Fibroblast of mammary gland (primary cell): ENCODE data around the gene YEATS2.
"Not testable (repeated sequence)": the region's sequence is repeated elsewhere in the genome, so short reads cannot be mapped to it uniquely, and the experiment has no call there.

Experiments used
- DNase-seq: peaks from one replicate; pipeline ENCODE4 v3.0.0-alpha.2; 2010; ENCODE audit warnings: low read depth
- H3K4me3 ChIP-seq: 2 replicates; pipeline ENCODE4 v1.5.1; 2011; ENCODE audit warnings: low read depth, mild to moderate bottlenecking, low read length, moderate library complexity; ENCODE audit not compliant: control insufficient read depth
- TF ChIP-seq, protein P1 (sequence below): conservative IDR thresholded peaks from 2 replicates; pipeline ENCODE4 v1.5.1; 2011; ENCODE audit warnings: low read depth, low read length, inconsistent platforms; ENCODE audit not compliant: control insufficient read depth, insufficient read depth

YEATS2 gene

DNA sequence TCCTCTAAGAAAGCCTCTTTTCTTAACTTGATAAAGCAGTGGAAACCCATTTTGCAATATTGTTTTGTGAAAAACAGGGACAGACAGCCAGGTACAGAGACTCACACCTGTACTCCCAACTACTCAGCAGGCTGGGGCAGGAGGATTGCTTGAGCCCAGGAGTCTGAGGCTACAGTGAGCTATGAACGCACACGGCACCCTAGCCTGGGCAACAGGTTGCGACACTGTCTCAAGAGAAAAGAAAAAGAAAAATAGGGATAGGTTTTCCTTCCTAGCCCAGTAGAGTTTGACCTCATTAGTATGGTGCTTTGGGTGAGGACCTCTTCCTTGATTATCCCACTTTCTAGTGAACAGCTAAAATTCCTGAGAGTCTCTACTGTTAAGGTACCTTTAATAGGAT, 17.5 kb upstream of the YEATS2 start:
- no peak for DNase-seq
- H3K4me3 ChIP-seq: no peak overlapping the region
- TF ChIP-seq, protein P1, sequence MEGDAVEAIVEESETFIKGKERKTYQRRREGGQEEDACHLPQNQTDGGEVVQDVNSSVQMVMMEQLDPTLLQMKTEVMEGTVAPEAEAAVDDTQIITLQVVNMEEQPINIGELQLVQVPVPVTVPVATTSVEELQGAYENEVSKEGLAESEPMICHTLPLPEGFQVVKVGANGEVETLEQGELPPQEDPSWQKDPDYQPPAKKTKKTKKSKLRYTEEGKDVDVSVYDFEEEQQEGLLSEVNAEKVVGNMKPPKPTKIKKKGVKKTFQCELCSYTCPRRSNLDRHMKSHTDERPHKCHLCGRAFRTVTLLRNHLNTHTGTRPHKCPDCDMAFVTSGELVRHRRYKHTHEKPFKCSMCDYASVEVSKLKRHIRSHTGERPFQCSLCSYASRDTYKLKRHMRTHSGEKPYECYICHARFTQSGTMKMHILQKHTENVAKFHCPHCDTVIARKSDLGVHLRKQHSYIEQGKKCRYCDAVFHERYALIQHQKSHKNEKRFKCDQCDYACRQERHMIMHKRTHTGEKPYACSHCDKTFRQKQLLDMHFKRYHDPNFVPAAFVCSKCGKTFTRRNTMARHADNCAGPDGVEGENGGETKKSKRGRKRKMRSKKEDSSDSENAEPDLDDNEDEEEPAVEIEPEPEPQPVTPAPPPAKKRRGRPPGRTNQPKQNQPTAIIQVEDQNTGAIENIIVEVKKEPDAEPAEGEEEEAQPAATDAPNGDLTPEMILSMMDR: no peak

DNA sequence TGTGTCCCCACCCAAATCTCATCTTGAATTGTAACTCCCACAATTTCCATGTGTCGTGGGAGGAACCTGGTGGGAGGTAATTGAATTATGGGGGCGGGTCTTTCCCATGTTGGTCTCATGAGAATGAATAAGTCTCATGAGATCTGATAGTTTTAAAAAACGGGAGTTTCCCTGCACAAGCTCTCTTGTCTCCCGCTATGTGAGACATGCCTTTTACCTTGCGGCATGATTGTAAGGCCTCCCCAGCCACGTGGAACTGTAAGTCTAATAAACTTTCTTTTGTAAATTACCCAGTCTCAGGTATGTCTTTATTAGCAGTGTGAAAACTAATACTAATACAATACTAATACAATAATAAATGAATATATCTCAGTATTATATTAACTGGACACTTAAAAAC, 9.9 kb upstream of the YEATS2 start:
- TF ChIP-seq, protein P1: no peak
- no peak overlapping the region for H3K4me3 ChIP-seq
- no peak for DNase-seq

DNA sequence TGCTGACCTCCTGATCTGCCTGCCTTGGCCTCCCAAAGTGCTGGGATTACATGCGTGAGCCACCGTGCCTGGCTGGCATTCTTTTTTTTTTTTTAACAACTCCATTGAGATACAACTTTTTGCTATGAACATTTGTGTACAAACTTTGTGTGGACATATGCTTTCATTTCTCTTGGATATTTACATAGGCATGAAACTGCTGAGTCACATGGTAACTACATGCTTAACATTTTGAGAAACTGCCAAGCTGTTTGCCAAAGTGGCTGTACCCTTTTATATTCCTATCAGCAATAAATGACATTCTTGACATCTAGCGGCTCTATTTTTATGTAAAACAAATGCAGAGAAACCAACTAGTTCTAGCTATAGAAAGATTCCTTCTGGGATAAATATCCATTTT, 8.7 kb upstream of the YEATS2 start:
- TF ChIP-seq, protein P1: no peak
- peak; percentile 29 for DNase-seq

DNA sequence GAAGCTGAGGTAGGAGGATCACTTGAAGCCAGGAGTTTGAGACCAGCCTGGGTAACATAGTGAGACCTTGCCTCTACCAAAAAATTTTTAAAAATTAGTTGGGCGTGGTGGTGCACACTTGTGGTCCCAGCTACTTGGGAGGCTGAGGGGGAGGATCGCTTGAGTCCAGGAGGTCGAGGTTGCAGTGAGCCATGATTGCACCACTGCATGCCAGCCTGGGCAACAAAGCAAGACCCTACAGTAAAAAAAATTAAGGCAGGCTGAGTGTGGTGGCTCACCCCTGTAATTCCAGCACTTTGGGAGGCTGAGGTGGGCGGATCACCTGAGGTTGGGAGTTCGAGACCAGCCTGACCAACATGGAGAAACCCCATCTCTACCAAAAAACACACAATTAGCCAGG, 8.0 kb upstream of the YEATS2 start:
- DNase-seq, H3K4me3 ChIP-seq: not testable (repeated sequence)

More for the DNA sequence above, 8.7 kb upstream of the YEATS2 start:
- no peak overlapping the region for H3K4me3 ChIP-seq

DNA sequence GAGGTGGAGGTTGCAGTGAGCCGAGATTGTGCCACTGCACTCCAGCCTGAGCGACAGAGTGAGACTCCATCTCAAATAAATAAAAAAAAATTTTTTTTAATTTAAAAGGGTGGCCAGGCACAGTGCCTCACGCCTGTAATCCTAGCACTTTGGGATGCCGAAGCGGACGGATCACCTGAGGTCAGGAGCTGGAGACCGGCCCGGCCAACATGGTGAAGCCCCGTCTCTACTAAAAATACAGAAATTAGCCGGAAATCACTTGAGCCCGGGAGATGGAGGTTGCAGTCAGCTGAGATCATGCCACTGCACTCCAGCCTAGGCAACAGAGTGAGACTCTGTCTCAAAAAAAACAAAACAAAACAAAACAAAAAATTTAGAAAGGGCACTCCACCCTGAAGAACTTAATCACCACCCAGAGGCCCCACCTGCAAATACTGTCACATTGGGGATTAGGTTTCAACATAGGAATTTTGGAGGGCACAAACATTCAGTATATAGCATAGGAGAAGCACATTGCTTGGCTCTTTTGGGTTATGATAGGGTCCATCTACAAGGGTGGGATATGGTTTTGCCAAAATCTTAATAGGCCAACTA, 7.1 kb upstream of the YEATS2 start:
- TF ChIP-seq, protein P1: no peak
- no peak for DNase-seq
- no peak overlapping the region for H3K4me3 ChIP-seq

DNA sequence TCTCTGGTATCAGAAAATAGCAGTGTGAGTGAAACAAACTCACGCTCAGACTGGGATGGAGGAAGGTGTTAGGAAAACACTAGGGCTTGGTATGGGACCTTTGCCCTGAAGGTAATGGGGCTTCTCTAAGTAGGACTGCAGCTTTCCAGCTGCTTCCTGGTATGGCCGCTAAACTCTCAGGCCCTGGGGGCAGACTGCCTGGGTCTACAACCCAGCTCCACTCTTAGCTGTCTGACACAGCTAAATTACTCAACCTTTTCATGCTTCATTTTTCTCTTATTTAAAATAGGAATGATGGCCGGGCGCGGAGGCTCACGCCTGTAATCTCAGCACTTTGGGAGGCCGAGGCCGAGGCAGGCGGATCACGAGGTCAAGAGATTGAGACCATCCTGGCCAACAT, 5.2 kb upstream of the YEATS2 start:
- TF ChIP-seq, protein P1: no peak
- DNase-seq: no peak

DNA sequence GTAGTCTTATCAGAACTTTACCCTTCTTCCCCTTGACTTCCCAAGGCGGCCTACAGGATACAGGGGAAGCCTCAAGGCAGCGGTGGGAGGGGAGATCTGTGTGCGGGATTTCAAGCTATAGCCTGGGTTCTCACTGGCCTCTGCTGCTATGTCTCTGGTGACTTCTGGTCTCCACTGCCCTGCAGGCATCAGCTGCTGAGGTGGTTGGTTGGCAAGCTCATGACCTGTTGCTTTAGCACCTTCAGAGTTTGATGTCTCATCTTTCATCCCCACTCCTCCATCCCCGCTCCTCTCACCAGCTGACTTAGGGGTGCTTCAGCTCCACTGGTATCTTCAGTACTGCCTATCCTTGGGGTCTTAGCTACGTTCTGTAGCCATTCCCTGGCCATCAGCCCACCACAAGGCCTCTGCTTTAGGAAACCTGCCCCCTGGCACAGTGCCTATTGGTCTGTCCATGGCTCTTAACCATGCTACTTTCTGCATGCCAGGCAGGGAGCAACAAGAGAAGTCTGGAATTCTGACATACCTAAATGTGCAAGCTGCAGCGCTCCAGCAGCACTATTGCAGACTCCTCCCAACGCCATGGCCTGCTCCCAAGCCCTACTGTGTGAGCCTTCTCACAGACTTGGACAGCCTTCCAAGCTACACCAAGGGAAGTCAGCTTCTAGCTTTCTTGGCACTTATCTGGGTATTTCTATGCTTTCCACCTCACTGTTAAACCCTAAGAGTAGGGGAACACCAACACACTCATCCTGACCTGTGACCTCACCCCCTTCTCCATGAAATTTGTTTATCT, 1.8 kb upstream of the YEATS2 start:
- no peak for DNase-seq
- TF ChIP-seq, protein P1: no peak
- H3K4me3 ChIP-seq: no peak overlapping the region

More for the DNA sequence above, 5.2 kb upstream of the YEATS2 start:
- H3K4me3 ChIP-seq: no peak overlapping the region
